Endothelial cell of umbilical vein (primary cell): Measurements from ENCODE around the gene SOX30. TPM values are rescaled to one million over a fixed set of nuclear protein-coding genes. Genes with fewer than 3 reads are reported as not detected.

Experiments
- BruUV-seq: library from RNA; stranded (reverse); fragments of 400-500 nt; replicated peaks from 2 replicates; lab custom pipeline; 2021; lab: Mats Ljungman, UMichigan
- CTCF ChIA-PET: fragments of 300-600, 350-600 bp; sonication (Branson Sonifier 250); formaldehyde crosslinking; loops from one replicate; lab custom pipeline; 2021; ENCODE audit warnings: antibody characterized with exemption, inconsistent platforms; lab: Charles Lee
- POLR2A ChIA-PET: fragments of 300-600, 350-600 bp; sonication (Branson Sonifier 250); formaldehyde crosslinking; loops from one replicate; lab custom pipeline; 2021; ENCODE audit warnings: antibody characterized with exemption, inconsistent platforms; lab: Charles Lee
- DNase-seq: peaks from one replicate; pipeline ENCODE4 v3.0.0-alpha.2; 2011; ENCODE audit warnings: low read depth, low spot score
- FAIRE-seq: peaks from 2 replicates; lab custom pipeline; 2011; peaks lifted over from hg19 to GRCh38; lab: Jason Lieb, UNC
- H2AFZ ChIP-seq: 2 replicates; pipeline ENCODE4 v1.6.0; 2012; ENCODE audit warnings: low read depth, low read length, control low read depth, inconsistent platforms
- H3K27ac ChIP-seq: 2 replicates; pipeline ENCODE4 v1.5.1; 2011; ENCODE audit warnings: low read depth, mild to moderate bottlenecking, control low read depth, low read length, moderate library complexity; ENCODE audit not compliant: insufficient read depth
- H3K27me3 ChIP-seq, 2 experiments: 2 replicates each; pipeline versions ENCODE4 v1.6.0 to v1.6.1; 2011; ENCODE audit warnings: low read length in 2 of 2, mixed read lengths in 1 of 2; ENCODE audit not compliant: control insufficient read depth in 2 of 2, insufficient read depth in 2 of 2
- H3K36me3 ChIP-seq, 2 experiments: 2 replicates in 1 of 2; 3 replicates in 1 of 2; pipeline ENCODE4 v1.5.1; 2011; ENCODE audit warnings: low read length in 2 of 2, mild to moderate bottlenecking in 1 of 2, moderate library complexity in 1 of 2; ENCODE audit not compliant: control insufficient read depth in 2 of 2, insufficient read depth in 2 of 2; ENCODE audit errors: extremely low read depth in 1 of 2
- H3K4me1 ChIP-seq: 3 replicates; pipeline ENCODE4 v1.5.1; 2011; ENCODE audit warnings: mild to moderate bottlenecking, low read length; ENCODE audit not compliant: control insufficient read depth, insufficient read depth; ENCODE audit errors: extremely low read depth
- H3K4me2 ChIP-seq: 2 replicates; pipeline ENCODE4 v1.6.1; 2011; ENCODE audit warnings: low read length, control low read depth, mixed read lengths; ENCODE audit not compliant: insufficient read depth
- H3K4me3 ChIP-seq, 3 experiments: fragments of 200-600 bp in 1 of 3; sonication (generic), shearing (Covaris generic) in 1 of 3; replicated peaks in 1 of 3; 2 replicates each; pipeline ENCODE4 v1.5.1; 2011 to 2016; ENCODE audit warnings: control low read depth in 3 of 3, low read length in 3 of 3, mild to moderate bottlenecking in 2 of 3, inconsistent platforms in 1 of 3, low read depth in 1 of 3, moderate library complexity in 1 of 3; ENCODE audit not compliant: insufficient read depth in 1 of 3
- H3K79me2 ChIP-seq: 2 replicates; pipeline ENCODE4 v1.6.0; 2012; ENCODE audit warnings: low read length, inconsistent platforms; ENCODE audit not compliant: control insufficient read depth, insufficient read depth
- H3K9ac ChIP-seq: replicated peaks from 2 replicates; pipeline ENCODE3; 2011; ENCODE audit warnings: low read length, control low read depth; ENCODE audit not compliant: insufficient read depth; ENCODE audit errors: extremely low read depth
- H3K9me1 ChIP-seq: replicated peaks from 3 replicates; pipeline ENCODE4 v1.6.0; 2011; ENCODE audit warnings: mild to moderate bottlenecking, low read length; ENCODE audit not compliant: control insufficient read depth, insufficient read depth; ENCODE audit errors: extremely low read depth
- H3K9me3 ChIP-seq: replicated peaks from 2 replicates; pipeline ENCODE4 v1.5.1; 2012; ENCODE audit warnings: low read length, inconsistent platforms; ENCODE audit not compliant: control insufficient read depth, insufficient read depth
- H4K20me1 ChIP-seq: replicated peaks from 2 replicates; pipeline ENCODE3; 2011; ENCODE audit warnings: mild to moderate bottlenecking, low read length; ENCODE audit not compliant: control insufficient read depth, insufficient read depth; ENCODE audit errors: extremely low read depth
- CTCF ChIP-seq, 2 donors: IDR thresholded peaks; 1 replicate in 1 of 2; 2 replicates in 1 of 2; pipeline ENCODE4 v1.5.1; 2011; ENCODE audit warnings: low read length in 2 of 2, mild to moderate bottlenecking in 2 of 2, moderate library complexity in 2 of 2, control low read depth in 1 of 2, inconsistent platforms in 1 of 2, low read depth in 1 of 2; ENCODE audit not compliant: insufficient read depth in 1 of 2; ENCODE audit errors: extremely low read depth in 1 of 2
- EZH2 ChIP-seq: IDR thresholded peaks from 2 replicates; pipeline ENCODE4 v1.6.1; 2012; ENCODE audit warnings: borderline replicate concordance, low read depth, mild to moderate bottlenecking, moderate library complexity, low read length, inconsistent platforms; ENCODE audit not compliant: severe bottlenecking
- FOS ChIP-seq: IDR thresholded peaks from 2 replicates; pipeline ENCODE4 v1.6.1; 2011; ENCODE audit warnings: mild to moderate bottlenecking, low read length, moderate library complexity, borderline replicate concordance; ENCODE audit not compliant: insufficient read depth
- GATA2 ChIP-seq: IDR thresholded peaks from 2 replicates; pipeline ENCODE4 v1.7.0; 2011; ENCODE audit warnings: low read depth, mild to moderate bottlenecking, moderate library complexity, mixed read lengths, low read length; ENCODE audit not compliant: insufficient read length, insufficient read depth
- JUN ChIP-seq: IDR thresholded peaks from 2 replicates; pipeline ENCODE4 v1.6.1; 2011; ENCODE audit warnings: borderline replicate concordance, low read depth; ENCODE audit not compliant: insufficient read length, insufficient read depth
- MYC ChIP-seq: IDR thresholded peaks from one replicate; pipeline ENCODE4 v1.6.1; 2011; ENCODE audit warnings: mild to moderate bottlenecking, low read depth, low read length
- POLR2A ChIP-seq: IDR thresholded peaks from 2 replicates; pipeline ENCODE4 v1.6.1; 2012; ENCODE audit warnings: low read depth, mild to moderate bottlenecking, control low read depth, low read length
- POLR2AphosphoS5 ChIP-seq: IDR thresholded peaks from 2 replicates; pipeline ENCODE4 v1.6.1; 2012; ENCODE audit warnings: low read depth, mild to moderate bottlenecking, control low read depth, low read length, moderate library complexity; ENCODE audit not compliant: insufficient read depth
- dilution Hi-C: fragments of 300-500 bp; cut with MboI; formaldehyde crosslinking; loops from one replicate; pipeline ENCODE4 v1.15.0; 2019; ENCODE audit warnings: low sequenced_read_pairs; ENCODE audit not compliant: extremely low pct_ligation_motif_present
- intact Hi-C: fragments of 100-400 bp; cut with micrococcal nuclease; formaldehyde crosslinking; loops from one replicate; pipeline ENCODE4 v1.10.0; 2022
- polyA plus RNA-seq, 4 experiments: library from polyadenylated mRNA; depleted of rRNA in 3 of 4; stranded (reverse) in 3 of 4; unstranded in 1 of 4; fragments of >200 nt; gene quantifications; 2 replicates each; pipeline versions ENCODE4 v1.2.1 to v1.2.3, GENCODE V29; 2011 to 2012; ENCODE audit warnings: missing spikeins in 1 of 4
- total RNA-seq: library from RNA; stranded (reverse); gene quantifications from 2 replicates; pipeline ENCODE4 v1.2.3, GENCODE V29; 2021
- TF ChIP-seq, protein P1 (sequence below): IDR thresholded peaks from 2 replicates; pipeline ENCODE4 v1.6.1; 2011; ENCODE audit not compliant: insufficient read depth, insufficient read length

SOX30 gene
- total and polyA plus RNA-seq, 2 donors (not counting 3 experiments of a cell fraction or from before 2014, with no cell fraction given): not detected

DNA sequence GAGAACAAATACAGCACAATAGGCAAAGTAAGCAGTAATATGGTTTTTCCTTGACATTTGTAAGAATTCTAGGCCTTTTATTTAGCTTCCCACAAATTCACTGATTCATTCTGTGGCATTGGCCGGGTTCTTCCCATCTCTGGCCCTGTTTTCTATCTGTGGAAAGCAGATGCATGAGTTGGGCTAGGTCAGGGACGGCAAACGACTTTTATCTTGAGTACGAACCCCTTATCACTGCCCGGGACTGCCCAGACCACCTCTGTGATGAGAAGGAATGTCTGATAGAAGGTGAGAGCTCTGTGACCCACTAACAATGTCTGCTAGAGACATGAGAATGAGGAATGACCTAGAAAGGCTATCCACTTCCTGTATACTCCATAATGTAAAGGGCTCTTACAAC lies 41.2 kb downstream of the SOX30 start:
- no peak overlapping the region for H3K27ac ChIP-seq
- FAIRE-seq: no peak
- POLR2A ChIA-PET: no interaction called here

More for the DNA sequence above, 41.2 kb downstream of the SOX30 start:
- BruUV-seq: no TSS peak
- Histone ChIP-seq H3K4me1 (no peaks in the 10 kb centered on the region), H3K9me1 (no peaks in the 10 kb centered on the region), H3K4me3 (no peak overlapping the region), H3K27me3 (peaks cover 0 to 3% of the 10 kb centered on the region in 2 experiments), H3K79me2 (no peaks in the 10 kb centered on the region), H3K9me3 (no peaks in the 10 kb centered on the region), H4K20me1 (no peaks in the 10 kb centered on the region), H3K4me2 (no peak overlapping the region), H2AFZ (no peak overlapping the region), H3K36me3 (no peaks in the 10 kb centered on the region), H3K9ac (no peak overlapping the region)
- CTCF ChIA-PET: interaction anchor here (1.5 kb wide), 1 partner anchor 18 kb away, joined by 4 read pairs; no protein-coding TSS in a partner anchor
- no peak for DNase-seq
- no peak for TF ChIP-seq GATA2
- TF ChIP-seq JUN: no peak
- TF ChIP-seq, protein P1, sequence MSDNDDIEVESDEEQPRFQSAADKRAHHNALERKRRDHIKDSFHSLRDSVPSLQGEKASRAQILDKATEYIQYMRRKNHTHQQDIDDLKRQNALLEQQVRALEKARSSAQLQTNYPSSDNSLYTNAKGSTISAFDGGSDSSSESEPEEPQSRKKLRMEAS: no peak
- TF ChIP-seq POLR2A: no peak
- no peak for TF ChIP-seq CTCF (IDR thresholded peaks at IDR 0.05; ENCODE audit: extremely low read depth in 1 of 2, insufficient read depth in 1 of 2, low read depth in 1 of 2, low read length in 2 of 2)
- no peak for TF ChIP-seq MYC
- no peak for TF ChIP-seq FOS
- no peak for TF ChIP-seq EZH2
- TF ChIP-seq POLR2AphosphoS5: no peak
- dilution Hi-C loops (no loop called here), intact Hi-C loops (no loop called here)
